HFF-Myc (cell line): ENCODE results near the gene MAP3K10.
"Not testable (repeated sequence)": the region's sequence is repeated elsewhere in the genome, so short reads cannot be mapped to it uniquely, and the experiment has no call there.

Experiments used
- DNase-seq: peaks from one replicate; pipeline ENCODE4 v3.0.0-alpha.2; 2011; ENCODE audit warnings: low read depth; ENCODE audit errors: extremely low read depth
- H3K4me3 ChIP-seq: replicated peaks from 2 replicates; pipeline ENCODE4 v1.5.1; 2011; ENCODE audit warnings: low read depth, mild to moderate bottlenecking, control low read depth, low read length
- TF ChIP-seq, protein P1 (sequence below): IDR thresholded peaks from 2 replicates; pipeline ENCODE4 v1.5.1; 2012; ENCODE audit warnings: mild to moderate bottlenecking, low read depth, low read length, control low read depth; ENCODE audit errors: missing control alignments

Gene MAP3K10

DNA sequence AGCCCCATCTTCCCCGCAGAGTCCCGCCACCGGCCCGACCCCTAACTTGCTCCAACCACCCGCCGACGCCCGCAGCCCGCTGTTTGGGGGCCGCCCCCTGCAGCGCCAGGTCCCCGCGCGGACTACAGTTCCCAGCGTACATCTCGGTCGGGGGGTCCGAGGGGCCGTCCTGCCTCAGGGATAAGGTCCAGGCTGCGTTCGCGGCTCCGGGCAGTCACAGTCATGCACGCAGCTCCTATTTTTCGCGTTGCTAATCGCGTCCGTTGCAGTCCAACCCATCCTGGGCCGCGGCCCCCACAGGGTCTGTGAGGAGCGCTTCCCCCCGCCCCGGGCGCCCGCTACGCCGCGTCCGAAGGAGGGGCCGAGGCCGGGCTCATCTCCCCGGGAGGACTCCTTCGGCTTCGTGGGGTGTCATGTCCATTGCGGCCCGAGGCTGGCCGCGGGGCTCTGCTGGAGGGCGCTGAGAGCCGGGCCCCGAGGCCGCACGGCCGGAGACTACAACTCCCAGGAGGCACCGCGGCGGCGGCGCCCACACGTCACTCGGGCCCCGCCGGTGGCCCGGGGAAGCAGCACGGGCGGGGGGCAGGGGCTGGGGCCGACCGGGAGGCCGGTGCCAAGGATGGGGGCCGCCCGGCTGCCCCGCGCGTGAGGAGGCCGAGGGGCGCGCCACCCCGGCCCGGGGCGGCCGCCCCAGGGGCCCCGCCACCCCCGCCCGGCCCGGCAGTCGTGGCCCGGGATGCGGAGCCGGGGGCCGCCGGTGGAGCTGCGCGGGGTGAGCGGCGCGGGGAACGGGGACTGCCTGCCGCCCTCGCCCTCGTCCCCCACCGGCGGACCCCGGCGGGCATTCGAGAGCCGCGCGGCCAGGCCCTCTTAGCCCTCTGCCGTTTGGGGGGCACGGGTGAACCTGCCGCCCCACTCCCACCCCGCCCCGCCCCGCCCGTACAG, at the start of gene MAP3K10:
MAP3K10 (plus strand) TSS at position 536 of the 945 bp plus-strand sequence. CDS start 606 bp downstream, outside the sequence.
- no peak for DNase-seq
- H3K4me3 ChIP-seq, result peak within 1 kb of the TSS; percentile 85
- TF ChIP-seq, protein P1, sequence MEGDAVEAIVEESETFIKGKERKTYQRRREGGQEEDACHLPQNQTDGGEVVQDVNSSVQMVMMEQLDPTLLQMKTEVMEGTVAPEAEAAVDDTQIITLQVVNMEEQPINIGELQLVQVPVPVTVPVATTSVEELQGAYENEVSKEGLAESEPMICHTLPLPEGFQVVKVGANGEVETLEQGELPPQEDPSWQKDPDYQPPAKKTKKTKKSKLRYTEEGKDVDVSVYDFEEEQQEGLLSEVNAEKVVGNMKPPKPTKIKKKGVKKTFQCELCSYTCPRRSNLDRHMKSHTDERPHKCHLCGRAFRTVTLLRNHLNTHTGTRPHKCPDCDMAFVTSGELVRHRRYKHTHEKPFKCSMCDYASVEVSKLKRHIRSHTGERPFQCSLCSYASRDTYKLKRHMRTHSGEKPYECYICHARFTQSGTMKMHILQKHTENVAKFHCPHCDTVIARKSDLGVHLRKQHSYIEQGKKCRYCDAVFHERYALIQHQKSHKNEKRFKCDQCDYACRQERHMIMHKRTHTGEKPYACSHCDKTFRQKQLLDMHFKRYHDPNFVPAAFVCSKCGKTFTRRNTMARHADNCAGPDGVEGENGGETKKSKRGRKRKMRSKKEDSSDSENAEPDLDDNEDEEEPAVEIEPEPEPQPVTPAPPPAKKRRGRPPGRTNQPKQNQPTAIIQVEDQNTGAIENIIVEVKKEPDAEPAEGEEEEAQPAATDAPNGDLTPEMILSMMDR, result no peak

GRCh38 chr19:40141551-40141950, 49.7 kb upstream of the MAP3K10 start:
- no peak overlapping the region for H3K4me3 ChIP-seq
- DNase-seq, result no peak
- TF ChIP-seq, protein P1, result no peak

GRCh38 chr19:40143612-40144011, 47.6 kb upstream of the MAP3K10 start:
- TF ChIP-seq, protein P1, result no peak
- peak; percentile 15 for DNase-seq
- H3K4me3 ChIP-seq, result no peak overlapping the region

DNA sequence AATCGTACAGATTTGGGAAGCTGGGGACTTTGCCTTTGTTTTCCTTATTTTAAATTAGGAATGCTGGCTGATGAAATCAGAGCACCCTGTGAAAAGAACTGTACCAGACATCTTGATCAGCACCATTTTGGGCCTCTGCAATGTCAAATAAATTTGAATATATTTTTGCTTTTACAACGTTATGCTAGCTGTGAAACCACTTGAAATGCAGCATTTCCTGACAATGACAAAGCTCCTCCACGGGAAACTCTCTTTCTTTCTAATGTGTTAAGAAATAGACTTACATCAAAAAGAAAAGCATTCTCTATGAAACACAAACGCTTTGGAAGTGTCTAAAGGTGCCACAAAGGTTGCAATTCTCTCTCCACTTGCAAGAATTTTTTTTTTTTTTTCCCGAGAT, 47.1 kb upstream of the MAP3K10 start:
- H3K4me3 ChIP-seq, result no peak overlapping the region
- DNase-seq, result no peak
- TF ChIP-seq, protein P1, result no peak

DNA sequence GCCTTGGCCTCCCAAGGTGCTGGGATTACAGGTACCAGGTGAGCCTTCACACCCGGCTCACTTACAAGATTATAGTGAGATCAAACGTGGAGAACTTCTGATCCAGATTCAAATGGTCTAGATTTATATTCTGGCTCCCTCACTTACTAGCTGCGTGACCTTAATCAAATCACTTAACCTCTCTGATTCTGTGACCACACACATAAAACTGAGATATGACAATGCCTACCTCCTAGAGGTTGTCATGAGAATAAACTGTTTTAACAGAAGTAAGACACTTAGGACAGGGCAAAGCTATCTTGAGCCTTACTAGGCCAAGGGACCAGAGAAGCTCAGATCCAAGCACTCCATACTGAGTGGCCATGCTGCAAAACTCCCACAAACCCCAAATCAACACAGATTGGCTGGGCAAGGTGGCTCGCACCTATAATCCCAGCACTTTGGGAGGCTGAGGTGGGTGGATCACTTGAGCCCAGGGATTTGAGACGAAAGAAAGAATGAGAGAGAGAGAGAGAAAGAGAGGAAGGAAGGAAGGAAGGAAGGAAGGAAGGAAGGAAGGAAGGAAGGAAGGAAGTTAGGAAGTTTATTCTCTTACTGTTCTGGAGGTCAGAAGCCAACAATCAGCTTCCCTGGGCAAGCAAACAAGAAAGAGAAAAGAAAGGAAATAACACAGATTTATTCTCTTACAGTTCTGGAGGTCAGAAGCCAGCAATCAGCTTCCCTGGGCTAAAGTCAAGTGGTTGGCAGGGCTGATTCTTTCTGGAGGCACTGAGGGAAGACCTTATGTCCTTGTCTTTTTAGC, 46.1 kb upstream of the MAP3K10 start:
- DNase-seq, result no peak
- no peak overlapping the region for H3K4me3 ChIP-seq
- TF ChIP-seq, protein P1, result no peak

DNA sequence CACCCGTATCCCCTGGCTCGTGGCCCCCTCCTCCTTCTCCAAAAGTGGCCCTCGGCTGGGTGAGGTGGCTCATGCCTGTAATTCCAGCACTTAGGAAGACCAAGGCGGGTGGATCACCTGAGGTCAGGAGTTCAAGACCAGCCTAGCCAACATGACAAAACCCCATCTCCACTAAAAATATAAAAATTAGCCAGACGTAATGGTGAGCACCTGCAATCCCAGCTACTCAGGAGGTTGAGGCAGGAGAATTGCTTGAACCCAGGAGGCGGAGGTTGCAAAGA, 45.5 kb upstream of the MAP3K10 start:
- H3K4me3 ChIP-seq, DNase-seq: not testable (repeated sequence)

GRCh38 chr19:40147338-40147692, 43.9 kb upstream of the MAP3K10 start:
- TF ChIP-seq, protein P1, result no peak
- H3K4me3 ChIP-seq, result no peak overlapping the region
- DNase-seq, result no peak
